IMR-90 (cell line): Measurements from ENCODE around the gene P2RY2. TPM values are rescaled to one million over a fixed set of nuclear protein-coding genes. Genes with fewer than 3 reads are reported as not detected.

Experiments
- ATAC-seq: fragments of 200-7000 bp; cut with Tn5 transposase; 2 replicates; pipeline ENCODE4 v1.9.1; 2020; ENCODE audit warnings: low read depth, mild to moderate bottlenecking, moderate library complexity
- BruUV-seq: library from RNA; stranded (reverse); fragments of 400-500 nt; replicated peaks from 2 replicates; lab custom pipeline; 2021; lab: Mats Ljungman, UMichigan
- CTCF ChIA-PET: fragments of 300-600 bp; formaldehyde crosslinking; extraction: SDS; loops from one replicate; lab custom pipeline; 2021; ENCODE audit warnings: antibody characterized with exemption; lab: Yijun Ruan, JAX
- POLR2A ChIA-PET: fragments of 300-600 bp; sonication (Branson Sonifier 250); formaldehyde crosslinking; loops from one replicate; lab custom pipeline; 2022; ENCODE audit warnings: antibody characterized with exemption; ENCODE audit not compliant: unreplicated experiment; lab: Charles Lee
- DNase-seq: peaks from one replicate; pipeline ENCODE4 v3.0.0; 2013
- H2AFZ ChIP-seq: replicated peaks from 2 replicates; pipeline ENCODE3; 2013; ENCODE audit warnings: low read length, mild to moderate bottlenecking; ENCODE audit not compliant: poor library complexity
- H2AK5ac ChIP-seq: 2 replicates; pipeline ENCODE4 v1.6.1; 2013; ENCODE audit warnings: low read depth, low read length, inconsistent platforms
- H2AK9ac ChIP-seq: replicated peaks from 2 replicates; pipeline ENCODE3; 2013; ENCODE audit warnings: mild to moderate bottlenecking, low read depth, low read length, moderate library complexity; ENCODE audit not compliant: poor library complexity
- H2BK120ac ChIP-seq: 2 replicates; pipeline ENCODE4 v1.6.1; 2013; ENCODE audit warnings: low read depth, low read length, inconsistent platforms
- H2BK15ac ChIP-seq: 3 replicates; pipeline ENCODE4 v1.6.1; 2013; ENCODE audit warnings: low read depth, low read length, inconsistent platforms
- H2BK20ac ChIP-seq: 2 replicates; pipeline ENCODE4 v1.6.1; 2013; ENCODE audit warnings: low read depth, mild to moderate bottlenecking, inconsistent platforms, low read length, moderate library complexity
- H2BK5ac ChIP-seq: 2 replicates; pipeline ENCODE4 v1.6.1; 2013; ENCODE audit warnings: mild to moderate bottlenecking, low read depth, low read length, inconsistent platforms; ENCODE audit not compliant: poor library complexity, severe bottlenecking
- H3K14ac ChIP-seq: replicated peaks from 2 replicates; pipeline ENCODE4 v1.6.1; 2013; ENCODE audit warnings: low read depth, low read length, inconsistent platforms
- H3K18ac ChIP-seq: 2 replicates; pipeline ENCODE4 v1.6.1; 2013; ENCODE audit warnings: low read depth, low read length, control low read depth
- H3K23ac ChIP-seq: 2 replicates; pipeline ENCODE4 v1.6.1; 2013; ENCODE audit warnings: low read depth, low read length, inconsistent platforms
- H3K27ac ChIP-seq: 2 replicates; pipeline ENCODE4 v1.5.1; 2013; ENCODE audit warnings: mild to moderate bottlenecking, control low read depth, low read length; ENCODE audit not compliant: insufficient read depth
- H3K27me3 ChIP-seq: 2 replicates; pipeline ENCODE4 v1.6.1; 2013; ENCODE audit warnings: low read length; ENCODE audit not compliant: control insufficient read depth, insufficient read depth
- H3K36me3 ChIP-seq: 2 replicates; pipeline ENCODE4 v1.6.1; 2013; ENCODE audit warnings: low read length, mixed read lengths; ENCODE audit not compliant: control insufficient read depth, insufficient read depth
- H3K4ac ChIP-seq: 2 replicates; pipeline ENCODE4 v1.6.1; 2013; ENCODE audit warnings: low read depth, low read length, inconsistent platforms
- H3K4me1 ChIP-seq: 2 replicates; pipeline ENCODE4 v1.6.1; 2013; ENCODE audit warnings: low read length, mixed read lengths; ENCODE audit not compliant: control insufficient read depth, insufficient read depth
- H3K4me2 ChIP-seq: 2 replicates; pipeline ENCODE4 v1.6.1; 2013; ENCODE audit warnings: low read depth, mild to moderate bottlenecking, control low read depth, low read length, moderate library complexity
- H3K4me3 ChIP-seq: 2 replicates; pipeline ENCODE4 v1.5.1; 2013; ENCODE audit warnings: low read depth, mild to moderate bottlenecking, control low read depth, low read length, moderate library complexity; ENCODE audit not compliant: insufficient read depth
- H3K56ac ChIP-seq: 2 replicates; pipeline ENCODE4 v1.6.1; 2013; ENCODE audit warnings: low read length, inconsistent platforms; ENCODE audit not compliant: insufficient read depth; ENCODE audit errors: extremely low read depth
- H3K79me1 ChIP-seq, 2 experiments: 2 replicates each; pipeline ENCODE4 v1.6.1; 2013; ENCODE audit warnings: low read length in 2 of 2, inconsistent platforms in 1 of 2, low read depth in 1 of 2
- H3K9ac ChIP-seq: 2 replicates; pipeline ENCODE4 v1.6.1; 2013; ENCODE audit warnings: low read depth, low read length, control low read depth
- H3K9me1 ChIP-seq: 2 replicates; pipeline ENCODE4 v1.6.1; 2013; ENCODE audit warnings: low read length, inconsistent platforms; ENCODE audit not compliant: insufficient read depth
- H3K9me3 ChIP-seq: 2 replicates; pipeline ENCODE4 v1.6.1; 2013; ENCODE audit warnings: low read length; ENCODE audit not compliant: control insufficient read depth, insufficient read depth
- H4K20me1 ChIP-seq: 2 replicates; pipeline ENCODE4 v1.6.1; 2013; ENCODE audit warnings: low read length, inconsistent platforms; ENCODE audit not compliant: insufficient read depth
- H4K5ac ChIP-seq: 2 replicates; pipeline ENCODE4 v1.6.1; 2013; ENCODE audit warnings: mild to moderate bottlenecking, low read depth, low read length, control low read depth
- H4K8ac ChIP-seq, 2 experiments: 2 replicates each; pipeline ENCODE4 v1.6.1; 2013; ENCODE audit warnings: low read depth in 2 of 2, low read length in 2 of 2, control low read depth in 1 of 2, inconsistent platforms in 1 of 2
- H4K91ac ChIP-seq: 2 replicates; pipeline ENCODE4 v1.6.1; 2013; ENCODE audit warnings: low read depth, low read length, inconsistent platforms; ENCODE audit not compliant: insufficient read depth
- CHD1 ChIP-seq: IDR thresholded peaks from 2 replicates; pipeline ENCODE4 v1.6.1; 2012; ENCODE audit warnings: low read depth, low read length, improper control_type of control experiment
- CTCF ChIP-seq: conservative IDR thresholded peaks from 2 replicates; pipeline ENCODE4 v1.5.1; 2012; ENCODE audit warnings: mild to moderate bottlenecking, low read depth, low read length, improper control_type of control experiment
- ELK1 ChIP-seq: fragments of 150-350 bp; IDR thresholded peaks from 2 replicates; pipeline ENCODE4 v1.6.1; 2016; ENCODE audit warnings: low read depth, mild to moderate bottlenecking, low read length, moderate library complexity, borderline replicate concordance
- FOS ChIP-seq: fragments of 150-350 bp; IDR thresholded peaks from 2 replicates; pipeline ENCODE4 v1.6.1; 2016; ENCODE audit warnings: low read depth, low read length
- MAFK ChIP-seq: IDR thresholded peaks from 2 replicates; pipeline ENCODE4 v1.6.1; 2012; ENCODE audit warnings: low read depth, low read length, improper control_type of control experiment
- MAZ ChIP-seq: IDR thresholded peaks from 2 replicates; pipeline ENCODE4 v1.6.1; 2012; ENCODE audit warnings: low read depth, mild to moderate bottlenecking, low read length, improper control_type of control experiment, moderate library complexity, borderline replicate concordance
- MXI1 ChIP-seq: IDR thresholded peaks from 2 replicates; pipeline ENCODE4 v1.6.1; 2012; ENCODE audit warnings: low read depth, mild to moderate bottlenecking, low read length, moderate library complexity, borderline replicate concordance
- RAD21 ChIP-seq: IDR thresholded peaks from 2 replicates; pipeline ENCODE4 v1.6.1; 2012; ENCODE audit warnings: low read length, improper control_type of control experiment
- RFX5 ChIP-seq: IDR thresholded peaks from 2 replicates; pipeline ENCODE4 v1.8.0; 2012; ENCODE audit warnings: low read depth, mild to moderate bottlenecking, low read length, moderate library complexity
- SMC3 ChIP-seq: fragments of 150-350 bp; IDR thresholded peaks from 2 replicates; pipeline ENCODE4 v1.6.1; 2016; ENCODE audit warnings: low read depth, mild to moderate bottlenecking, antibody characterized with exemption, low read length, moderate library complexity
- WGBS, 2 experiments: methylation state at CpG; one replicate each; pipeline versions ENCODE4 v1.1.5 to v1.1.7; 2013; ENCODE audit warnings: missing lambda C conversion rate in 2 of 2; ENCODE audit not compliant: insufficient read length in 1 of 2; ENCODE audit errors: extremely low coverage in 2 of 2; 5-methylcytosine and 5-hydroxymethylcytosine counted together
- dilution Hi-C: fragments of 300-500 bp; cut with HindIII; formaldehyde crosslinking; loops from one replicate; pipeline ENCODE4 v1.14.3; 2018; ENCODE audit warnings: low sequenced_read_pairs; ENCODE audit not compliant: unreplicated experiment
- in situ Hi-C: fragments of 300-500 bp; cut with MboI; formaldehyde crosslinking; loops from 3 replicates; pipeline ENCODE4 v1.14.3; 2019; ENCODE audit warnings: low sequenced_read_pairs, inconsistent platforms, mixed read lengths
- intact Hi-C: fragments of 100-400 bp; cut with micrococcal nuclease; formaldehyde crosslinking; loops from 2 replicates; pipeline ENCODE4 v1.10.0; 2022
- polyA plus RNA-seq, 3 experiments: library from polyadenylated mRNA; depleted of rRNA; stranded (reverse); fragments of >200 nt; gene quantifications; 2 replicates each; pipeline ENCODE4 v1.2.3, GENCODE V29; 2012; ENCODE audit warnings: low replicate concordance in 1 of 3
- total RNA-seq: library from RNA; depleted of rRNA; stranded (reverse); fragments of >200 nt; gene quantifications from 2 replicates; pipeline ENCODE4 v1.2.3, GENCODE V29; 2012

P2RY2 gene
- total and polyA plus RNA-seq, 2 of the 4 experiments (the other 2 are of a cell fraction), result not detected

GRCh38 chr11:73243093-73243485 is 25.0 kb downstream of the P2RY2 start (continued):
- no peak for TF ChIP-seq CTCF

GRCh38 chr11:73244589-73245240 is 26.6 kb downstream of the P2RY2 start:
- Histone ChIP-seq H3K14ac (no peak overlapping the region), H3K4me2 (no peak overlapping the region), H2AK9ac (no peak overlapping the region), H3K27ac (no peak overlapping the region), H3K79me1 (no peaks in the 10 kb centered on the region), H3K9me1 (peaks cover 7% of the 10 kb centered on the region; the same call in 1 of the 2 replicates), H3K9ac (no peak overlapping the region), H3K18ac (no peak overlapping the region), H2BK20ac (no peak overlapping the region), H2AK5ac (no peak overlapping the region), H2BK15ac (no peak overlapping the region), H4K91ac (no peak overlapping the region), H4K8ac (no peak overlapping the region), H3K23ac (no peak overlapping the region), H4K20me1 (no peaks in the 10 kb centered on the region), H2BK120ac (no peak overlapping the region), H3K4me3 (no peak overlapping the region), H3K36me3 (no peaks in the 10 kb centered on the region), H2BK5ac (no peak overlapping the region), H3K9me3 (no peaks in the 10 kb centered on the region), H3K4me1 (peaks cover 8% of the 10 kb centered on the region), H3K27me3 (0 out of 2 replicates have a peak, but pooled peaks cover 3% of the 10 kb centered on the region), H3K4ac (no peak overlapping the region), H3K56ac (no peak overlapping the region), H4K5ac (no peak overlapping the region), H2AFZ (no peak overlapping the region)
- in situ Hi-C loops, result loop anchor here (5.0 kb wide), 1 partner anchor 417 kb away; no protein-coding TSS in a partner anchor
- no peak for DNase-seq
- ATAC-seq, result no peak
- WGBS, 2 experiments, result 51% methylated on average over 2 of the region's 4 CpGs; no CpG with 5 or more reads in 1 of the 2 experiments
- CTCF ChIA-PET, result interaction anchor here (1.5 kb wide), 1 partner anchor 45 kb away, joined by 4 read pairs; no protein-coding TSS in a partner anchor
- dilution Hi-C loops, result no loop called here
- no TSS peak for BruUV-seq
- intact Hi-C loops, result no loop called here
- POLR2A ChIA-PET, result interaction anchor here (0.6 kb wide), 1 partner anchor 63 kb away, joined by 15 read pairs; no protein-coding TSS in a partner anchor
- TF ChIP-seq CTCF (no peak), MXI1 (no peak), CHD1 (no peak), RAD21 (no peak), MAFK (no peak), RFX5 (no peak), FOS (no peak), MAZ (no peak), ELK1 (no peak), SMC3 (no peak)
